Stimulated activated CD4-positive, alpha-beta T cell treated with anti-CD3 and anti-CD28 coated beads, Interleukin-1b, Interleukin-23, amount 100 ng/mL, for 48 hours (primary cell): Measurements from ENCODE around the gene BICC1.

Experiments
- DNase-seq: peaks from one replicate; pipeline ENCODE4 v3.0.0-alpha.2; 2020

BICC1 gene

DNA sequence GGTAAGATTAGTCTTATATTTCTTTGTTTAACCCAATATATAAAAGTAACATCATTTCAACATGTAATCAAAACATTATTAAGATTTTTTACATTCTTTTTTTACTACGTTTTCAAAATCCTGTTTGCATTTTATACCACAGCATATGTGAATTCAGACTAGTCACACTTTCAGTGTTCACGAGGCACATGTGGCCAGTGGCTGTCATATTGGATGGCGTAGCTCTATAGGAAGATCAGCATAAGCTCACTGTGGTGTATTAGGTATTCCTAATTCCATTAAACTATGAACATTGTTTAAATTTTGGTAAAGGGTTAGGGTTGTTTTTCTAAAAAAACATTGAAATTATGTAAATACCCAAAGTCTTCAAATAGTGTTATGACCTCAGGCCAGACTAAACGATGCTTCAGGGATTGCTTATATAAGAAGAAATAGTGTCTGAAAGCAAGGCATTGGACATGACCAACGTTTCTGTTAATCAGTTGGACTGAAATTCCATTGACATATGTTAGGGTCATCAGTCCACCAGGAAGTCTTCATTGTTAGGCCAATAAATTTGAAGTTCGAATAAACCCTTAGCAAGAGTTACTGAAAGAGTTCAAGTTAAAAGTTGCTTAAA lies 97.0 kb downstream of the BICC1 start:
- DNase-seq: no peak

DNA sequence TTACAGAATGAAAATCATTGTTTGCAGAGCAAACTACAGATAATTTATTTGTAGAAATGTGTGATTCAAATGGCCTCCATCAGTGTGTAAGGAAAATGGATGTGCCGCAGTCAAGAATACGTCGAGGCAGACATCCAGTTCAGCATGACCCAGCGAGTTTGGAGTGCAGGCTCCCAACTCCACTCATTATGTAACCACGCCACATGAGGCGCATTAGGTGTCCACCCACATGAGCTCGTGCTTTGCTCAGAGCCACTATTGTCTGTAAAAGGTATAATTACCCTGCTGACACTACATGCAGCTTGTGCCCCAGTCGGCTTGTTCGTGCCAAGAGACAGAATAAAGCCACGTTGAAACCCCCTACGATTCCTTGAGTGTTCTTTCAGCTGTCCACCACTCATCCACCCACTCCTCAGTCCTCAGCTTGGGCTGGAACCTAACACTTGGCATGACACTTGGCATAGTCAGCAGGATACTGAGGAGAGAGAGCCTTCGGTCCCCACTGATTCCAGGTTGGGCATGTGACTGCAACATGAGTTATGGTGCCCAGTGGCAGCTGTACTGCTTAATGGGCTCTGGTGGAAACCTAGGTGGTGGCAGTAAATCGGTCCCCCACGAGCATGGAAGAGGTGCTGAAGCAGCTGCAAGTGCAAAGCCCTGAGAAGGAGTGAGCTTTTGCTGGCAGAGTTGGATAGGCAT lies 102.7 kb downstream of the BICC1 start:
- no peak for DNase-seq

DNA sequence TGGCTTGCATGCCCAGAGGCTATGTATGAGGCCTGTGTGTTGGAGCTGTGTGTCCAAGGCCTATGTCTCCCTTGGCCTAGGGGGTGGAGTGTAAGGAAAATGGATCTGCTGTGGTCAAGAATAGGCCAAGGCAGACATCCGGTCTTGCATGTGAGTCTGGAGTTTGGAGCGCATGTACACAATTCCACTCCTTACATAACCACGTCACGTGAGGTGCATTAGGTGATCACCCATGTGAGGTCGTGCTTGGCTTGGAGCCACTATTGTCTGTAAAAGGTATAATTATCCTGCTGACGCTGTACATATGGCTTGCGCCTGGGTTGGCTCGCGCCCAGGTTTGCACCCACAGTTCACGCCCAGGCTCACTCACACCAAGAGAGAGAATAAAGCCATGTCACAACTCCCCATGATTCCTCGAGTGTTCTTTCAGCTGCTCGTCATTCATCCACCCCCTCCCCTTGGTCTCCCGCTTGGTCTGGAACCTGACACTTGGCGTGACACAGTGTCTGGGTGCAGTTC lies 105.5 kb downstream of the BICC1 start:
- no peak for DNase-seq

DNA sequence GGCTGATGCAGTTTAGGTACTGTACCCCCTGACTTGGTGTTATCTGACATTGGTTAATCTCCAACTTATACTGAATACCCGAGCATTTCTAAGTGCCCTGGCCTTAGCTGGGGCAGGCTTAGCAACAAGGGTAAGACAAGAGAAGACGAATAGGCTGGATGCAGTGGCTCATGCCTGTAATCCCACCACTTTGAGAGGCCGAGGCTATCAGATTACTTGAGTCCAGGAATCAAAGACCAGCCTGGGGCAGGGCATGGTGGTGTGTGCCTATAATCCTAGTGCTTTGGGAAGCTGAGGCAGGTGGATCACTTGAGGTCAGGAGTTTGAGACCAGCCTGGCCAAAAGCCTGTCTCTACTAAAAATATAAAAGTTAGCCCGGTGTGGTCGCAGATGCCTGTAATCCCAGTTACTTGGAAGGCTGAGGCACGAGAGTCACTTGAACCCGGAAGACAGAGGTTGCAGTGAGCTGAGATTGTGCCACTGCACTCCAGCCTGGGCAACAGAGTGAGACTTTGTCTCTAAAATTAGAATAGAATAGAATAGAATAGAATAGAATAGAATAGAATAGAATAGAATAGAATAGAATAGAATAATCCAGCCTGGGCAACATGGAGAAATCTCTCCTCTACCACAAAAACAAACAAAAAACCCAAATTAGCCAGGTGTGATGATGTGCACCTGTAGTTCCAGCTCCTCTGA lies 108.9 kb downstream of the BICC1 start:
- DNase-seq: no peak

DNA sequence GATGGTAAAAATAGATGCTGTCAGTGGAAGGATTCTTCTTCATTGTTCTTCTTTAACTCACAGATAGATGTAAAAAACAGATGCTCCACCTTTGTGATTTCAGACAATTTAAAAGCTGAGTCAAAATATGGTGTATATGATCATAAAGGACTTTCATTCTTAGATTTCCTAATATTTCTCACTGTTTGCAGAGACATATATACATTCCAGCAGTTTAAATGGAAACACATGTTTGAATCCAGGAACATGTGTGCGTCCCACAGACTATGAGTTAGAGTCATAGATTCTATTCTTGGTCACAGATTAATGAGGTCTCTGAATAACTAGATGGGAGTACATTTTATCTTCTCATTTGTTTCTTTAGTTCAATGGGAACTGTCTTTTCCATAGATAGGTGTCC lies 109.6 kb downstream of the BICC1 start:
- no peak for DNase-seq

DNA sequence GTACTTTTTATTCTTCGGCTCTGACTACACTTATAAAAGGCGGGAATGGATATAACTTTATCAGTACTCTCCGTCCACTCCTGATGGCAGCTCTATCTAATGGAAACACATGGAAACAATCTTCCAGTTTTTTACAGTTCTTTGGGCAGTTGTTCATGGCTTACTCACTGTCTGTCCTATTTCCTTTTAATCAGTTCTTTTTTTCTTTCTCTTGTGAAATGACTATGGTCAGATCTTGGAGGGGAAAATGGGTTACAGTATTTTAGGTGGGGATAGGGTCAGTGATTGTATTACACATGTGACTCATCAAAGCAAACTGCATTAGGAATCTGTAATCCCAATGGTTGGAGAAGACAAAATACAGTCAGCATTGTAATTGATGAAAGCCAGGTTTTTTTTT lies 112.4 kb downstream of the BICC1 start:
- DNase-seq: no peak

DNA sequence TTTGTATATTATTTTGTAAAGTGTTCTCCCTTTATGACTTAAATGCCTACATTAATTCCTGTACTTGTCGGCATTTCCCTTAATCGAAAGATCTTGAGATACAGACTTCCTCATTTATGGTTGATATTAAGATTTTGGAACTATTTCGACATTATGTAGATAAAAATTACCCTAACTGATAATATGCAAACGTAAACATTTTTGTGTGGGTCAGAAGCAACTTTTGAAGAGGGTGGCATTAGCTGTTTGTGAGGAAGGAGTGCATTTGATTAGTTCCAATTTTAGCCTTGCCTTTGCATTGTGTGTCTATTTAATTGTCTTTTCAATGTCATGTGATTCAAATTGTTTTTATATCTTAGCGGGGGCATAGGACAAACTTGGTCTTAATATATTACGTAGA lies 114.7 kb downstream of the BICC1 start:
- DNase-seq: no peak

DNA sequence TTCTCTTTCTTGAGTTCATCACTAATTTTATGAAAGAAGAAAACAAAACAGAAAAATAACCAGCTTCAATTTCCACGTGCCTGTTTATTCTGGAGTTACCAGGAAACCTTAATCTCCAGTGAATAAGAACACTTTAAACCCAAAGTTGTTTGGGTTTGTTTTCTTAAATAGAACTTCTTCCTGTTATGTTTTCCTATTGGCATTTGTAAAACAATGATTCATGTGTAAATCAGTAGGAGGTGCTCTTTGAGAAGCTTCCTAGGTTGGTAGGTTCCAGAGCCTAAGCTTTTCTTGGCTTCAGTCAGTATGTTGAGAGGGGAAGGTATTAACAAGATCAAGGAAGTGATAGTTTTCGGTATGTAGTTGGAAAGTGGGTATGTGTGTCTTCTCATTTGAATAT lies 119.0 kb downstream of the BICC1 start:
- no peak for DNase-seq

DNA sequence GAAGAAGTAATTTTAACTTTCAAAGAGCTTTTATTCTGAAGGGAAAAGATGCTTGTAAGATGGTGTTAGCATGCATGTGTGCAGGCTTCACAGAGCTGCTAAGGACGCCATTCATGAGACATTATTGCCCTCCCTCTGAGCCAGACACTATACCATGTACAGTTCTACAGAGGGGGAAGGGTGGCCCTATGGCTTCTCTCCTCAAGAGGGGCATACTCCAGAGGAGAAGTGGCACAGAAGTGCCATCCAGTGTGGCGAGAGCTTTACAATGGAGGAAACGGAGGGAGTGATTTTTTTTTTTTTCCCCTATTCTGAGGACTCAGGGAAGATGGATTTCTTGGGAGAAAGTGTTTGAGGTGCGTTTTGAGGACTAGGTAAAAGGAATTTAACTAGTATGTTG lies 119.5 kb downstream of the BICC1 start:
- DNase-seq: no peak

DNA sequence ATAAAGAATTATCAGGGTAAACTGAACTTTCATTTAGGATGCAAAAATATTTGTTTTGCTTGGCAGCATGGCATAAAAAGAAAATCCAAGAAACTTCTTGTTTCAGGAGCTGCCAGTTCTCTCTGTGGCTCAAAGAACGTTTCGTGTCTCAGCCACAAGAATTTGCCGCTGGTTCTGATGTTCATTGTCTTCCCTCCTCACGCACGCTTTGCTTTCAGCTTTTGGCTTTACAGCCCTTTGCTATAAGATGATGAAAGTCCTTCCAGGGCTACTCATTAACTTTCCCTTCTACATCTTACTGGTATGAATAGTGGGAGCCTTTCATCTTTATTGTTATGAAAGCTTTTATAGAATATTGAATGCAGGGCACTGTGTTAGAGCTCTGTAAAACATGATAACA lies 124.7 kb downstream of the BICC1 start:
- no peak for DNase-seq

DNA sequence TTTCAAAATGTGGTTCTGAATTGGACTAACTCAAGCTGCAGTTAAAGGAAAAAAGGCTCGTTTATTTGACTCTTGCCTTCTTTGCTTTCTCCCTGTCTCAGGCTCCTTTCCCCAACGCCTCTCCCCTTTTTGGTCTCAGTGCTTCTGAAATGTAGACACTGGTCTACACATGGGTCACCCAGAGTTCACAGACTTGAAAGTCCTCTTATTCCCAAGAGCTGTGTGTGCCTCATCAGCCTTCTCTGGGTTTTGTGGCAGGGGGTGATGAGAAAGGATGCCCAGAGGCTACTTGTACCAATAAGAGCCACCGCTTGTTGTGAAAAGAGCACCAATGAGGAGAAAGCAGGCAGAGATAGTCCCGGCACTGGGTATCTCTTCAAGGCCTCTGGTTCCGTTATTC lies 125.7 kb downstream of the BICC1 start:
- DNase-seq: no peak

DNA sequence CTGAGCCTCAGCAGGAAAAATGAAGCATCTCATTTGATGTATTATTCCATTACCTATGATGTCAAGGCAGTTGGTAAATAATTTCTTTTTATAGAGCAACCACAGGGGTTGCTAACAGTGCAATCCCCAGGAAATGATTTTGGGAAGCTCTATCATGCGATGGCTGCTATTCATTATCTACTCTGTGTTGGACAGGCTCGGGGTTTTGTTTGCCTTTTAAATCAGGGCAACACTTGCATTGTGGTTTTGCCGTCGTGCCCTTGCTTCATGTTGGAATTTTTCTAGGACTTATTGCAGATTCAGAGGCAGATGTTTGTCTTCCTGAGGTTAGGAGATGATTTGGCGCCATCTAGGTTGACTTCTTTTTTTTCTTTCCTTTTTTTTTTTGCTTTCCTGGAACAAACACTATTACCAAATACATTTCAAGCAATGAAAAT lies 128.4 kb downstream of the BICC1 start:
- no peak for DNase-seq

DNA sequence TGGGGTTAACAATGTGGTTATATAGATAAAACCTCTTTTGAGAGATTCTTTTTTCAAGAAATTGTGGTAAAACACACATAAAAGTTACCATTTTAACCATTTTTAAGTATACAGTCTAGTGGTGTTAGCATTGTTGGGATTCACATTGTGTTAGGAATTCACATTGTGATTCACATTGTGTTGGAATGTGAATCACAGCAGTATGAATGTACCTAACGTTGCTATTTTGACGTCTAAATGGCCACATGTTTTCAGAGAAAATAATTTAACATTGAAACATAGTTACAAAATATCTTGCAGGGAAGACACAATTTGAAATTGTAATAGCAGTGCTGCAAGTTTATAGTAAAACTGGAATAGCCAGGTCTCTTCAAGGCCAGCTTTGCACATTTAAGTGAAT lies 129.0 kb downstream of the BICC1 start:
- no peak for DNase-seq

DNA sequence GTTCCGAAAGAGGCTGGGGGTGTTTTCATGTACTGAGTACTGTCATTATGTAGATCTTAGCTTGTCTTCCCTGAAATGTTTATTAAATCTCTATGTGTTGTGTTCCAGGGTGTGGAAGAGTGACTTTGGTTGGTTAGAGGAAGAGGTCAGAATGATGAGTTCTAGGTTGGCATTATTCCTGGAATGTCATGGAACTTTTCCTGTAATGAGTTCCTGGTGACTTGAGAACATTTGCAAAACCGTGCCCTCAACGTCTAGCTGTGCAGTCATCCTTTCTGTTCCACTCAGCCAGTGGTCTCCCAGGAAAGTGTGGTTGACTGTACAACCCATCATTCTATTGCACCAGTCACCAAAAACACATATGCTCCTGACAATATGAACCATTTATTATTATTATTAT lies 129.6 kb downstream of the BICC1 start:
- no peak for DNase-seq

DNA sequence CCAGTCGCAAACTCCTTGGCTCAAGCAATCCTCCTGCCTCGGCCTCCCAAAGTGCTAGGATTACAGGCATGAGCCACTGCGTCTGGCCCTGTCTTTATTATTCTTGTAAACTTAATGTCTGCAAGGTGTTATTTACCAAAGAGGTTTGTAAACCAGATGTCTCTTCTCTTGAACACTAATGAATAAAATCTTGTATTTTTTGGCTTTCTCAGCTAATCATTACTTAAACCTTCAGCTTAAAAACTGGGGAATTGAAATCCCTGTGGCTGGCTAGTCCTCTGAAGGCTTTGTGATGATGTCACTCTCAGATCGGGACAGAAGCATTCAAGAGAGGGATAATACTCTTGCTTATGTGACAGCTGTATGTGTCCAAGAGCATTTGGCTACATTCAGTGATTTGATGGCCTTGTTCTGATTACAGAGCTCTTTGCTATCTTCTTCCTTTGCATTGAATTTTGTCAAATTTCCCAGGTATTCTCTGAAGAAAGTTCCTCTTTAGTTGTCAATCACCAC lies 130.3 kb downstream of the BICC1 start:
- DNase-seq: no peak

DNA sequence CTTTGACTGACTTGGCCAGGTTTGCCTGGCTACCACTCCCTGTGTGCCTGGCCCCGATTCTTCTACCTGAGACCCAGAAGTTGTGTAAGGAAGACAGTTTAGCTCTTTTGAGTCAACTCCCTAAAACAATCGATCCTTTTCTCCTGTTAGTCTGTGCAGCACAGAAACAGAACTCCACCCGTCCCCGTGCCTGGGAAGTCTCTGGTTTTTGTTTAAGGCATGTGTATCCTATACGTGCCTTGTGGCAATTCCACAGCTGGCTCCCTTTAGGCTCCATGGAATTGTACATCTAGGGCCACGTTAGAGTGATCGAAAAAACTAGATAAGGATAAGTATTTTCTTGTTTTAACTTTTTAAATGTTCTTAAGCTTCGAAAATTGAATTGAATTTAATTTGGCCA lies 131.6 kb downstream of the BICC1 start:
- no peak for DNase-seq

DNA sequence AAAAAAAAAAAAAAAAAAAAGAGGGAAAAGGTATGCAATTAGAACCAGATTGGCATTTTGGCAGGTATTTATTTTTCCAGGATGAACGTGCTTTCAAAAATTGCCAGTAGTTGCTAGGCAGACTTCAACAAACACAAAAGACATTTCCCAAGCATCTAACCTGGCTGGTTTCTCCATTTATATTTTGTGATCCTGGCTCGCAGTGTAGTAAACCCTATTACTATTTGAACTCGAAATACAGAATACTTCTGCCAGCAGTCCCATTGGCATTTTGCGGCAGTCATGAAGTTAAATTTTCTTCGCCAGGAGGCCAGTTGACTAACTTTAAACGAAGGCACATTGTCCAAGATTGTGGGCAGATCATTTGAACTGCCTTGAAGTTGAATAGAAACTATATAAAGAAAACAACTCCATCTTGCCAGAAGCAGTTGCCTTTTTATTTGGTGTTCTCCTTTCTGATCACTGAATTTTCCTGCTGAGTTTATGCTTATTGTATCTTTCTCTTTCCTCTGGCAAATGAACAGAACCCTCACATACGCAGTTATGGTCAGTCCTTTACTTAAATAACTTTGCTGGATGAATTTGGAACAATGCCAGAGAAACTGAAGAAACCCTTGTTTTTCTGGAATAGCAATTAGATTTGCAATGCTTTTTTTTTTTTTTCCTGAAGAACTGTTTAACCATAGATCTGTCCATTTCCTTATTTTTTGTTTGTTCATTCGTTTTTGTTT lies 132.9 kb downstream of the BICC1 start:
- DNase-seq: no peak

DNA sequence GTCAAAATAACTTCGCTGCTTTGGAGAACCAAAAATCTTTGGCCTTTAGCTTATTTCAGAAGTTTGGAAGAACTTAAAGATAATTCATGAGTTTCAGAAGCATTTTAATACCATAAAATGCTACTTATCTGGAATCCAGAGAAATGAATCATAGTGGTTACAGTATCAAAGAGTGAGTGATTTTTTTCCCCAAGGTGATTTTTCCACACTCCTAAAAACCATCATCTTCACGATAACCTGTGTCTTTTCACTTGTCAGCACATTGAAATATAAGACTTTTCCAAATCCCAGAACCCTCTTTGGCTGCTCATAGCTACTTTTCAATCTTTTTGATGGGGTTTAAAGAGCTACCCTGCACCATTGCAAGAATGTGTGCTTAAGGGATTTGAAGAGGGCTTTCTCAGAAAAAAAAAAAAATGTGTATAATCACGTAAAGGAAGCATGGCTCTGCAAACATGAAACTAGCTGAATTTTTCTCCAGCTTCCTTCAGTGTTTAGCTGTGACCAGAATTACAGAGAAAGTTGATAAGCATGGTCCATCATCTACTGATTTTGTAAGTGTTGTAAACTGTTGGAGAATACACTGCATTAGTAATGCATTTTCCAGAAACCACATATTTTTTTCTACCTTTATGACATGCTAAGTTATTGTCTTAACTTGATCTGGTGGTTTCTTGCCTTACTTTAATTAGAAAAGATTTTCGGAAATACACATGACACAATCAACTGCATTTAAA lies 134.9 kb downstream of the BICC1 start:
- no peak for DNase-seq

DNA sequence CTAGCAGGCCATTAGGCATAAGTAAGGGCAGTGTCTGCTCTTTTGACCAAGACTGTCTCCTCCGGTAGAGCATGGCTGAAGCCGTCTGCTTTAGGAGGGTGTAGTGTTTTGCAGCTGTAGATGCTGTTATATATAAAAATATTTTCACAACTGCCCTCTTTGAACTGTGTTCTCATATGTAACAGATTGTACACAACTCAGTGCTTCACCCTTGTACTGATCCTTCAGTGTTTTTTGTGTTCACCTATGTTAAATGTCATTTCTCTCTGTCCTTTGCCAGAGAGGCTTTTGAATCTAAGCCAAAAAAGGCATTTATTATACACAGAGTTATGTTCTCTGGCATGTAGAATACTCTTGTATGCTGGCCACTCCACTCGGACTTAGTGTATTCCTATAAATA lies 135.5 kb downstream of the BICC1 start:
- no peak for DNase-seq

DNA sequence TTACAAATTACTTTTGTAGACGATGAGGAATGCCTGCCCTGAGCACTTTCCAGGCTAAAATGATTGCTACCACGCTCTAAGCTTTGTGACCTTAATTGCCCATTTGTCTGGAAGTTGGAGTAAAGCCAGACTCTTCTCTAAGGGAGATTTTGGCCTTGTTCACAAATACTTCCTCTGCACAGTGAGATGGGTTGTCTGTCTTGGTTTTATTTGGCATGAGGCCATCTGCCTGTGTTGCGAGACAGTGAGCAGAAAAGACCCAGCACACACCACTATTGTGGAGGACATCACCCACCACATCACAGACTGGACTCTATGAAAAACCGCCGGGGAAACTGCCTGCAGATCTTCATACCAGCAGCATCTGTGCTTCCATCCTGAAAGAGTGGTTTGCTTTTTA lies 138.4 kb downstream of the BICC1 start:
- no peak for DNase-seq

DNA sequence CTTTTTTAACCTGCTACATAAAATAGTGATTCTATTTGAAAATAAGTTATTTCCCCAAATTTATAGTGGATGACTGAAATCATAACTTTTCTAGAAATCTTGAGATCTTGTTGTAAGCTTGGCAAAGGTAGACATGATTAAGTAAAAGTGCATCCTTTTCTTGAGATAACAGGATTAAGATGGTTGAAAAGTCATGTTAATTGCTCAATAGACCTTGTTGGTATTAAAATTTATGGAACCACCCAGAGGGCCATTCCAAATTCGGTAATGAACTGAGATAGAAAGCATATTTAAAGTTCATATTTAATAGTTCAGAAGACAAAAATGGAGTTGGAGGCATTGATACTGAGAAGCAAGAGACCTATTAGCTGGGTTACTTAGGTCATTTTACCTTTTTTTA lies 139.1 kb downstream of the BICC1 start:
- DNase-seq: no peak

DNA sequence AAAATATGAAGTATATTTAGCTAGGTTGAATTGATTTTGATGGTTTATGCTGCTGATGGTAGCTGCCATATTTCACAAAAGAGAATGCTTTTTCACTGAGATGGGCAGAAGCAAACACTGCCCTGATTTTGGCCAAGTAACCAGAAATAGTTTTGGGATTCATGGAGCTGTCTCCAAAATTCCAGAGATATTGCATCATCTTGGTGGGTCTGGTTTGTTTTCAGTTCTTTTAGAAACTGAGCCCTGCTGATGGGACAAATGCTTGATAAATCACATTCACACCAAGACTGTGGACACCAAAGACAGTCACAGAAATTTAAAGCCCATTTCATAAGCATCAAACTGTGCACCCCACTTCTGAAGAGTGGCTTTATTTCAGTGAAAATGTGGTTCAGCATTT lies 140.5 kb downstream of the BICC1 start:
- no peak for DNase-seq
